Nephron (organoid): ENCODE measurements around the gene ABHD17A.

Experiments
- H3K27ac Mint-ChIP-seq, 3 experiments: 2 replicates each; pipeline ENCODE4 v1.8.0; 2020; ENCODE audit warnings: mixed read lengths in 3 of 3, mild to moderate bottlenecking in 2 of 3, moderate library complexity in 1 of 3
- H3K27me3 Mint-ChIP-seq: 2 replicates; pipeline ENCODE4 v1.8.0; 2021; ENCODE audit warnings: low read depth, mild to moderate bottlenecking, moderate library complexity, mixed read lengths
- H3K36me3 Mint-ChIP-seq: 2 replicates; pipeline ENCODE4 v1.8.0; 2020; ENCODE audit warnings: low read depth, mixed read lengths
- H3K4me1 Mint-ChIP-seq: 2 replicates; pipeline ENCODE4 v1.8.0; 2020; ENCODE audit warnings: mixed read lengths
- H3K4me3 Mint-ChIP-seq, 3 experiments: 2 replicates each; pipeline ENCODE4 v1.8.0; 2020; ENCODE audit warnings: mild to moderate bottlenecking in 3 of 3, mixed read lengths in 3 of 3, moderate library complexity in 2 of 3
- H3K9me3 Mint-ChIP-seq: 2 replicates; pipeline ENCODE4 v1.8.0; 2020; ENCODE audit warnings: mixed read lengths
- TF ChIP-seq, protein P1 (sequence below), 3 experiments: fragments of 200-600 bp; sonication (generic); IDR thresholded peaks; one replicate each; pipeline ENCODE4 v1.5.0; 2021; ENCODE audit warnings: antibody characterized with exemption in 3 of 3; ENCODE audit not compliant: unreplicated experiment in 3 of 3

ABHD17A gene

GRCh38 chr19:1854039-1854541, 31.2 kb downstream of the ABHD17A start:
- peaks cover 25% of the 10 kb centered on the region for H3K4me1 Mint-ChIP-seq

DNA sequence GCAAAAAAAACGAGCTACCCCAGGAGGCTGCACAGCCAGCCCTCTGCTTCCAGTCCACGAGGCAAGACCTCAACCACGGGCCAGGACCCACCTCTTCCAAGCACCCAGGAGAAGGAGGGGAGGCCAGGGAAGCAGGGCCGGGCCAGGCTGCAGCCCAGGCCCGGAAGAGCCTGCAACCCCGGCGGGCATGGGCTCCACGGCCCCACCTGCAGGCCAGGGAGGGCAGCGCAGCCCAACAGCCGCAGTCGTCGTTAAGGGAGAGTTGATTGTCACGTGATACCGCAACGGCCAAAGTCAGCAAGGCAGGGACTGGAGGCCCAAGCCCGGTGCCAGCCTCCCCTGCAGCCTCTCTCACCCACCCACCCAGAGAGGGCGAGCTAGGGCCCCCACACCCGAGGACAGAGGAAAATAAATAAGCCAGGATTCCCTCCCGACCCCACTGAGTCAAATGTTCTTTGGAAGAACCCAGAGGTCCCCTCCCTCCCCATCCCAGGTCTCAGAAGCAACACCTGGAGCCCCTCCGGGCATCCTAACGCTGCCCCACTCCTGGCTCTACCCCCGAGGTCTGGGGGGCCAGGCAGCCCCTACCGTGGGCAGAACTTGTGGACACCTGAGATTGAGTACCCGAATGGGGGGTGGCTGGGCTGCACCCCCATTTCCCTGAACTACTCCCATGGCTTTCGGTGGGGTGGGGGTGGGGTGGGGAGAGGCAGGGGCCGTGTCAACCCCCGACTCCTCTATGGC, 31.8 kb downstream of the ABHD17A start:
- peak overlapping the region; percentile 25 to 78 (median 78) for H3K27ac Mint-ChIP-seq
- H3K4me3 Mint-ChIP-seq: peak overlapping the region; percentile 41 to 66 (median 45)
- H3K4me1 Mint-ChIP-seq: peaks cover 24% of the 10 kb centered on the region
- TF ChIP-seq, protein P1, sequence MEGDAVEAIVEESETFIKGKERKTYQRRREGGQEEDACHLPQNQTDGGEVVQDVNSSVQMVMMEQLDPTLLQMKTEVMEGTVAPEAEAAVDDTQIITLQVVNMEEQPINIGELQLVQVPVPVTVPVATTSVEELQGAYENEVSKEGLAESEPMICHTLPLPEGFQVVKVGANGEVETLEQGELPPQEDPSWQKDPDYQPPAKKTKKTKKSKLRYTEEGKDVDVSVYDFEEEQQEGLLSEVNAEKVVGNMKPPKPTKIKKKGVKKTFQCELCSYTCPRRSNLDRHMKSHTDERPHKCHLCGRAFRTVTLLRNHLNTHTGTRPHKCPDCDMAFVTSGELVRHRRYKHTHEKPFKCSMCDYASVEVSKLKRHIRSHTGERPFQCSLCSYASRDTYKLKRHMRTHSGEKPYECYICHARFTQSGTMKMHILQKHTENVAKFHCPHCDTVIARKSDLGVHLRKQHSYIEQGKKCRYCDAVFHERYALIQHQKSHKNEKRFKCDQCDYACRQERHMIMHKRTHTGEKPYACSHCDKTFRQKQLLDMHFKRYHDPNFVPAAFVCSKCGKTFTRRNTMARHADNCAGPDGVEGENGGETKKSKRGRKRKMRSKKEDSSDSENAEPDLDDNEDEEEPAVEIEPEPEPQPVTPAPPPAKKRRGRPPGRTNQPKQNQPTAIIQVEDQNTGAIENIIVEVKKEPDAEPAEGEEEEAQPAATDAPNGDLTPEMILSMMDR (IDR thresholded peaks at IDR 0.05; ENCODE audit: unreplicated experiment in 3 of 3): peak; percentile 84 to 88 (median 84)
- no peaks in the 10 kb centered on the region for H3K9me3 Mint-ChIP-seq
- H3K36me3 Mint-ChIP-seq: no peaks in the 10 kb centered on the region
- no peaks in the 10 kb centered on the region for H3K27me3 Mint-ChIP-seq

More at GRCh38 chr19:1854039-1854541, 31.2 kb downstream of the ABHD17A start:
- H3K9me3 Mint-ChIP-seq: no peaks in the 10 kb centered on the region
- H3K4me3 Mint-ChIP-seq: no peak overlapping the region
- no peaks in the 10 kb centered on the region for H3K36me3 Mint-ChIP-seq
- H3K27ac Mint-ChIP-seq: no peak overlapping the region
- TF ChIP-seq, protein P1 (IDR thresholded peaks at IDR 0.05; ENCODE audit: unreplicated experiment in 3 of 3): no peak
- no peaks in the 10 kb centered on the region for H3K27me3 Mint-ChIP-seq

DNA sequence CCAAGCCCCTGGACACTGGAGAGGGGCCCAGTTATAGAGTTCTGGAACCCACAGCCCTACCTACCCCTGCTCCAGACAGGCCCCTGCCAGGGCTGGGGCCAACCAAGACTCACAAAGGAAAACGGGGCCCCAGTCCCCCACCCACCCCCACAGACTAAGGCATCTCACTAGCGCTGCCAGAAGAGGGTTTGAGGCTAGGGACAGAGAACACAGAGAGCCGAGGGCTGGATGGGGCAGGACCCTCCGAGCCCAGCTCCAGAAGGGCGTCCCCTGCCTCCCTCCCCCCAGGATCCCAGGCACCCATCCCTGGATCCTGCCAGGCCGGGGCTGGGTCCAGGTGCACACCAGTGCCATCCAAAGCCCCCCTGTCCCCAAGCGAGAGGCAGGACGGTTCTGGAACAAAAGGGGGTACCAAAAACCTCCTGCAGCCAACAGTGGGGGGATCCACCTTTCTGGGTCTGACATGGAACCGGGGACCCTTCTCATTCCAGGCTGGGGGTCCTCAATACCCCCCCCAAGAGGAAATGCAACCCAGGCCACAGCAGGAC, 32.6 kb downstream of the ABHD17A start:
- H3K4me1 Mint-ChIP-seq: peaks cover 24% of the 10 kb centered on the region
- TF ChIP-seq, protein P1 (IDR thresholded peaks at IDR 0.05; ENCODE audit: unreplicated experiment in 3 of 3): no peak
- no peaks in the 10 kb centered on the region for H3K9me3 Mint-ChIP-seq
- no peaks in the 10 kb centered on the region for H3K27me3 Mint-ChIP-seq
- H3K4me3 Mint-ChIP-seq: no peak overlapping the region
- no peaks in the 10 kb centered on the region for H3K36me3 Mint-ChIP-seq
- H3K27ac Mint-ChIP-seq: no peak overlapping the region

DNA sequence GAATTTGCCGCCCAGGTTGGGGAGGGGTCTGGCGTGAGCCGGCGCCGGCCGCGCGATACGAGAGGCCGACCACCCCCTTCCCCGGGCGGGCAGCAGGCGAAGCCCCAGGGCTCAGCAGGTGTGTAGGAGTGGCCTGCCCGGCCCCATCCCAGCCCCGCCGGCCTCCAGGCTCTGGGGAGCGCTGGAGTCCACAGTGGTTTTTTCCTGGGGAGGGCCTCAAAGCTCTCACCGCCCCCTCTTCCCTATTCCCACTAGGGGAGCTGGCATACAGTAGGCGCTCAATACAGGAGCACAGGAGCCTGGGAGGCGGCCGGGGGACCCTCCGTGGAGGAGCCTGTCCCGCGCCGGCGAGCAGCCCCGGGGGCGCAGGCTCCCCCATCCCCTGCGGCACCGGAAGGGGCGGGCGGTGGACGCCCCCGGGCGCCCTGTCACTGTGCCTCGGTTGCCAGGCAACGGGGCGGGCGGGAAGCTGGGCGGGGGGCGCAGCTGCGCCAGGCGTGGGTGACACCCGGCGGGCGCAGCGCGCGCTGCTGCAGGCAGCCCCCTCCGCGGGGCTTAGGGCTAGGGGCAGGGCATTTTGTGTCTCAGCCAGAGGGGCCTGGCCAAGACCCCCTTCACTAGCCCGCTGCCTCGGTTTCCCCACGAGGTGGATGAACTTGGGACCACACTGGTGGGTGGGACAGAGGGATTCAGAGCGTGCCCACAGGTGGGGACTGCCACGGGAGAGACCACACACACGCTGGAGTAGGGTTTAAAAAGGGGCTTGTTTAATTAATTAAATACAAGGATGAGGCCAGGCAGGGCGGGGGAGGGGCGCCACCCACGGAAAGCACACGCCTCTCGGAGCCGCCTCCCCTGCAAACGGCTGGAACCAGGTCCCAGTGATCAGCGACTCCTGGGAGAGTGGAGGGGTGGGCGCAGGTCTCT, 33.4 kb downstream of the ABHD17A start:
- TF ChIP-seq, protein P1 (IDR thresholded peaks at IDR 0.05; ENCODE audit: unreplicated experiment in 3 of 3): no peak
- Mint-ChIP-seq H3K4me3 (no peak overlapping the region), H3K27ac (no peak overlapping the region), H3K36me3 (no peaks in the 10 kb centered on the region), H3K9me3 (no peaks in the 10 kb centered on the region), H3K4me1 (peaks cover 31% of the 10 kb centered on the region), H3K27me3 (no peaks in the 10 kb centered on the region)

GRCh38 chr19:1850809-1851653, 34.3 kb downstream of the ABHD17A start:
- H3K27ac Mint-ChIP-seq: peak overlapping the region in 2 of 3 experiments; percentile 43 to 54
- TF ChIP-seq, protein P1 (IDR thresholded peaks at IDR 0.05; ENCODE audit: unreplicated experiment in 3 of 3): no peak
- peaks cover 40% of the 10 kb centered on the region for H3K4me1 Mint-ChIP-seq
- no peaks in the 10 kb centered on the region for H3K36me3 Mint-ChIP-seq
- H3K27me3 Mint-ChIP-seq: no peaks in the 10 kb centered on the region
- H3K4me3 Mint-ChIP-seq: no peak overlapping the region
- H3K9me3 Mint-ChIP-seq: no peaks in the 10 kb centered on the region
